HG03520 (cell line): ENCODE data around the gene PLCB2.

Experiments
- ATAC-seq: cut with Tn5 transposase; IDR thresholded peaks from one replicate; pipeline ENCODE4 v1.9.1; 2021; ENCODE audit warnings: mild to moderate bottlenecking, moderate library complexity; ENCODE audit not compliant: unreplicated experiment

Gene PLCB2

DNA sequence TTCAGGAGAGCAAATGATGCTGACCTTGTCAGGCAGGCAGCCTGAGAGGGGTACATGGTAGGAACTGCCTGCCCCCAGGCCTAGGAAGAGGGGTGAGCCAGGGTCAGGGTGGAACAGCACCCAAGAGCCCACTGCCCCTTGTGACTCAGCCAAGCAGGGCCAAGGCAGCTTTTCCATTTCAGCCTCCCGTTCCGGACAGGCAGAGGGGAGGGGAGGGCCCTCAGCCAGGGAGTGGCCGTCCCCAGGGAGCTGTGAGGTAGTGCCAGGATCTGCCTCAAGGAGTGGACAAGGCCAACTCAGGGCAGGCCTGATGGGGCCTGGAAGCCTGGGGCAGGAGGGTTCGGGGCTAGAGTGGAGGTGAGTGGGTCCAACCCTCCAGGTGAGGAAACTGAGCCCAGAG is 19.8 kb downstream of the PLCB2 start:
- no peak for ATAC-seq

DNA sequence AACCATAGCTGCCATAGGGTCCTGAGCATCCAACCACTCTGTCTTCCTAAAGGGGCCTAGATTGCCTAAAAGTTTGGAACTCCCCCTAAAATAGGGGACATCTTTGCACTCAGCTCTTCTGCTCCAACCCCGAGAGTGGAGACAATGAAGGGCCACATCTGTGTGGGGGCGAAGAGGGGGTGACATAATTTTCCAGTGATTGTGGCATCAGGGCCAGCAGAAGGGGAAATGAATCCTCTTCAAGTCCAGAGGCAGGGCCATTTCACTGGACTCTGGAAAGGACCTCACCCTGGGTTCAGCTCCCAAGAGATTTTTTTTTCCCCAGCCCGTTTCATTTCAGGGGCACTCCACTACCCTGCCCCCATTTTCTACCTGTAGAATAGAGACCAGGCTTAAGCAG is 20.2 kb downstream of the PLCB2 start:
- no peak for ATAC-seq

DNA sequence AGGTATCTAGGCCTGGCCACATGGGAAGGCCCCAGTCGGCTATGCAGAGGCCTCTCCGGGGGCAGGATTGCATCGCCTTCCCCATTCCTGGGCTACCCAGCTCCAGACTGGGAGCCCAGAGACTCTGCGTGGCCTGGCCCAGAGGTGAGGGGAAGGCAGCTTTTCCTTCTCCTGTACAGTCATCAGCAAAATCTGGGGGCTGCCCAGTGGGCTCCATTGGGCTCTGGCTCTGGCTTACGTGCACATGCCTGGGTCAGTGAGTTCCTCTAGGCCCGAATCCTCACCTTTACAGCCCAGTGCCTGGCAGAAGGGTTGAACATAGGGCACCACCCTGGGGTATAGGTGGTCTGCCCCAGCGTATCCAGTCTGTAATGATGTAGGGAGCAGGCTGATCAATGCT is 20.9 kb downstream of the PLCB2 start:
- no peak for ATAC-seq

DNA sequence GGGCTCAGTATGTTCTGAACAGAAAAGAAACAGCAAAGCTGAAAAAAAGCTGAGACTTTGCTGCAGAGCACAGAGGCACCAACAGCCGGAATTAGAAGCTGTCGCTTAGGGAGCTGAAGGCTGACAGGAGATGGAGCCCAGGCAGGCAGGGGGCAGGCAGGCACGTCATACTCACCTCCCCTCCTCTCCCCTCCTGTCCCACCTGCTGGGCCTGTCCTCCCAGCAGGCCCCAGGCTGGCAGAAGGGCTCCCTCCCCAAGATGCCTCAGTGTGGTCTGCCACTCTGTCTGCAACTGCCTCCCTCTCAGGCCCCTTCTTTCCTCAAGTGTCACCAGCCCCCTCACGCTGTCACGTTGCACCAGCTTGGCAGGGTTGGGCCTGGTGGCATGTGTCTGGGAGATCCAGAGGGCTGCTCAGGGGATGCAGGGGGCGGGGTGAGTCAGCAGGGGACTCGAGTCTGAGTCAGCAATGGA is 21.6 kb downstream of the PLCB2 start:
- ATAC-seq = no peak

DNA sequence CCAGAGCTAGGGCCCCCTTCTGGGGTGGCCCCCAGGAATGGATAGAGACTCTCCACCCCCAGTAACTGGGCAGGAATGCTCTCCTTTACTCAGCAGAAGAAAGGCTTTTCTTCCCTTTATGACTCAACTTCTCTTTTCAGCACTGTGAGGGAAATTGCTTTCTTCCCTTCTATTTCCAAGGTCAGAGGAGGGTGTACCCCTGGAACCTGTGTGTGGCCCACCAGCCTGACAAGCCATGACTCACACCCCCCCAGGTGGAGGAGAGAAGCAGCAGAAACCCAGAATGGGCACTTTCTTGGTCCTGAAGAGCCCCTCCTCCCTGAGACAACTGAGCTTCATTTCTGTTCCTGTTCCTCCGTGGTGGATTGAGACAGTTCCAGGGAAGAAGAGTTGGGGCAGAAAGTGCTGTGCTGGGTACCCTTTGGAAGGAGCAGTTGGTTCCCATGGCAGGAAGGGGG is 22.2 kb downstream of the PLCB2 start:
- ATAC-seq = no peak

DNA sequence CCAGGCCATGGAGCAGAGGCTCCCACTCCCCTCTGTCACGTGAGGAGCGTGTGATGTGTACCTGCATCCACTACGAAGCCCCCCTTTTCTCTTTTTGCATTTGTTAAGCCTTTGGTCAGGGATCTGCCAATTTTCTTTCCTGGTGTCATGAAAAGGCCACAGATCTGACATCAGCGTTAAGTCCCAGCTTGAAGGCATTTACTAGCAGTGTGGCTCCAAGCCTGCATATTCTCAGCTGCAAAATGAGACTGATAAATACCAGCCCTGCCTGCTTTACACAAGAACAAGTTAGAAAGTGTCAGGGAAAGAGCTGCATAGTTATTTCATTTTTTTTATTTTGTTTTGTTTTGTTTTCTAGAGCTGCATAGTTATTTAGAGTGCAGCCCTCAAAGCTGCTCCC is 22.6 kb downstream of the PLCB2 start:
- ATAC-seq = no peak

DNA sequence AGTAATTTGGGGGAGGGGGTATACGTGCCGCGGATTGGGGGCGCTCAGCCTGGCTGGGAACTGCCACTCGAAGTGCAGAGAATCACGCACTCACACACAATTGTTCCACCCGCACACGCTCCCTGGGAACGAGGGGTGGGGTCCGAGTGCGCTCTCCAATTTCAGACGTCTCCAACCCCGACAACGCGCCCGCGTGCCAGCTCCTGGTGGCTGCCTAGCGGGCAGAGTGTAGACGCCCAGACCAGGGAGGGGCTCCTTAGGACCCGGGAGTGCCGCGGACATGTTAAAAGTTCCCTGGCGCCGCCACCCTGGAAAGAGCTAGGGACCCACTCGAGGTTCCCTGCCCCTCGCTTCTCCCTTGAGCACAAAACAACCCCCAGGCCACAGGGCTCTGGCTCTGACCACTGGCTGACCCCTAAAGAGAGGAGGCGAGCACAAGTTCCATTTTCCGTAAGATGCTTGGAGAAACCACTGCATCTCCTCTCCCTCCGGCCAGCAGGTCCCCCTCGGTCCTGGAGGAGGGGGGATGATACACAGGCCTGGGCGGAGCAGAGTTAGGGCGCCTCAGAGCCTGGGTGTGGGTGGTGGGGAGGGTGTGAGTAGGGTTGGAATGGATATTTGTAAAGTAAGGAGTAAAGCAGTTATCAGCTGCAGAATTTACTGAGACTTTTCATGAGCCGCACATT is 24.0 kb downstream of the PLCB2 start:
- no peak for ATAC-seq

DNA sequence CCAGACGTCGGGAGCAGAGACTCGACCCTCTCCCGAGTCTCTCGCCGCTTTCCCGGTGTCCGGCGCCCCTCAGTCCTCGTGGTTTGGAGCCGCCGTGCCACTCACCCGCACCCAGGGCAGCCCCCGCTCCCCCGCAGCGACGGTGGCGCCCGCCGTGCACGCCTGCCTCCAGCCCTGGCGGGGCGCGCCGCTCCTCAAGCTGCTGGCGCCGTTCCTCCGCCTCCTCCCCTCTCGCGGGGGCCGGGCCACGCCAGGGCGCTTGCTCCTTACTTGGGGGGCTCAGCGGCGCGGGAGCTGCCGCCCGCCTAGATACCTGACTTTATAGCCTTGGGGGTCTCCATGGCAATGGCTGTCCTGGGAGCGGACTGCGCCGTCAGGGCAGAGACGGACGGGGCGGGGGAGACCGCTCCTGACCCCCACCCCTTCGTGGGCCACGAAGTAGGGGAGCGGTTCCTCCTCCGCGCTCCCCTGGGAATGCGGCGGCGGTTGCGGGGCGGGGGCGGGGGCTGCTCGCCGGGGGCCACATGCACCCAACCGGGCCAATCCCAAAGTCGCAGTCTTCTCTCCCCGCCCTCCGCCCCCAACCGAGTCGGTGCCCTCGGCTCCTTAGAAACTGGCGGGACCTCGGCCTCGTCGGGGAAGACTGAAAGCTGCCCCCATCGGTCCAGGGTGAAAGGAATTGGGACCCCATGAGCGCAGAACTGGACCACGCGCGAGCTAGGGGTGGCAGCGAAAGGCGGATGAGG is 24.7 kb downstream of the PLCB2 start, which contains the start of gene ANKRD63:
ANKRD63 (minus strand) TSS at position 196 of the 746 bp plus-strand sequence. CDS start 478 bp downstream, outside the sequence.
- ATAC-seq = no peak

DNA sequence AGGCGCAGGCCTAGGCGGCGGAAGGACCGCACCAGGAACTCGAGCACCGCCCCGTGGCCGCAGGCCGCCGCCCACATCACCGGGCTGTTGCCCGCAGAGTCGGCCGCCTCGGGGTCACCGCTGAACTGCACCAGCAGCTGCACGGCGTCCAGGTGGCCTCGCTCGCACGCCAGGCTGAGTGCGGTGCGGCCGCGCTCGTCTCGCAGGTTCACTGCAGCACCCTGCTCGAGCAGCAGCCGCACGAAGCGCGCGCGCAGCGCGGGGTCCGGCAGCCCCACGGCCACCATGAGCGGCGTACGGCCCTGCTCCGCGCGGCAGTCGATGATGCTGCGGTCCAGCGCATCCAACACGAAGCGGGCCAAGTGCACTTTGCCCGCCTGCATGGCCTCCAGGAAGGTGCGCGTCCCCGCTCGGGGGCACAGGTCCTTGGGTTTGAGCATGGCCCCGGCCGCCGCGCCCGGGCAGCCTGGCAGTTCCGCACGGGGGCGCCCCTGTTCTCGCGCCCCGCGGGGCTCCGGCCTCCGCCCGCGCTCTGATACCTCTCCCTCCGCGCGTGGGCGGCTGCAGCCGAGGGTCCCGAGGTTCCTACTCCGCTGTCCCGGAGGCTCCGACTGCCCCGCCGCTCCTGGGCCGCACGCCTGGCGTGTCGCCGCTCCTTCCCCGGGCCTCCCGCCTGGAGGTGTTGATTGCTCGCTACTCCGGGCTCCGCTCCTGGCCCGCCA is 25.4 kb downstream of the PLCB2 start:
- no peak for ATAC-seq

DNA sequence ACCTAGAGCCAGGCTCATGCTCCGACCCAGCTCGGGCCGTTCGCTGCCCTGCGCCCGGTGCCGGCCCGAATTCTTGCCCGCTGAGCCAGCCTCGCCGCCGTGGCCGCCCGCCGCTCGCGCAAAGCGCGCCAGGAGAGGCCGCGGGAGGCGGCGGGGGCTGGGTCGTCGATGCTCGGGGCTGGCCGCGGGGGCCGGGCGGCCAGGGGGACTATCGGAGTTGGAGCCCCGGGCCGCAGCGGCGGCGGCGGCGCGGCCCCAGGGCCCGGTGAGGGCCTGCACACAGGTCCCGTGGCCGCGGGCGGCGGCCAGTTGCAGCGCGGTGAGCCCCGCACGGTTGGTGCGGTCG is 26.0 kb downstream of the PLCB2 start:
- no peak for ATAC-seq

DNA sequence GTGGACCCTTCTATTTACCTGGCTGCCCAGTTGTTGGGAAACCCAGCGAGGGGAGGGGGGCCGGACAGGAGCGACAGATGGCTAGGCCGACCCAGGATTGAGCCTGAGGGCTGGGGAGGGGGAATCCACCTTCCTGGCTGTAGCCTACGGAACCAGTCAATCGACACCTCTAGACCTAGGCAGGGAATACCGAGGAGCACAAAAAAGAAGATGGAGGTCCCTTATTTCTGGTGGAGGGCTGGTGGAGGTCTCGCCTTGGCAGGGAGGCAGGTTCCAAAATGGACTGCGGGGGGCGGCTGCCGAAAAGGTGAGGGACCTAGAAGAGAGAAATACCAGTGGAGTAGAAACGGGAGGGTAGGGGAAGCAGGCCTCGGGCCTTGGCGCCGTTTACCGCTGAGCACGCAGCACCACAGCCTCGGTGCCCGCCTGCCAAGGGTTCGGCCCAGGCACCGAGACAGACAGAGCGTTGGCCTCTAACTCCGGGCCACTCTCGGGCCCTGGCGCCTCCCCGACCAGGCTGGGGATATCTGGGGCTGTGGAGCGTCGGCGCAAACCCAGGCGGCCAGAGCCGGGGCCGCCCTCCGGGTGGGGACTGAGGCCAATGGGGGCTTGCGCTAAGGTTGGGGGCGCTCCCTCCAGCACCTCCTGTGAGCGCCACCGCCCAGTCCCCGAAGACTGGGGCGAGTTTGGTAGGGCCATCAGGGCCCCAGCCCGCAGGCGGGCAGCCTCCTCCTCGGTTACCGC is 26.5 kb downstream of the PLCB2 start:
- no peak for ATAC-seq

DNA sequence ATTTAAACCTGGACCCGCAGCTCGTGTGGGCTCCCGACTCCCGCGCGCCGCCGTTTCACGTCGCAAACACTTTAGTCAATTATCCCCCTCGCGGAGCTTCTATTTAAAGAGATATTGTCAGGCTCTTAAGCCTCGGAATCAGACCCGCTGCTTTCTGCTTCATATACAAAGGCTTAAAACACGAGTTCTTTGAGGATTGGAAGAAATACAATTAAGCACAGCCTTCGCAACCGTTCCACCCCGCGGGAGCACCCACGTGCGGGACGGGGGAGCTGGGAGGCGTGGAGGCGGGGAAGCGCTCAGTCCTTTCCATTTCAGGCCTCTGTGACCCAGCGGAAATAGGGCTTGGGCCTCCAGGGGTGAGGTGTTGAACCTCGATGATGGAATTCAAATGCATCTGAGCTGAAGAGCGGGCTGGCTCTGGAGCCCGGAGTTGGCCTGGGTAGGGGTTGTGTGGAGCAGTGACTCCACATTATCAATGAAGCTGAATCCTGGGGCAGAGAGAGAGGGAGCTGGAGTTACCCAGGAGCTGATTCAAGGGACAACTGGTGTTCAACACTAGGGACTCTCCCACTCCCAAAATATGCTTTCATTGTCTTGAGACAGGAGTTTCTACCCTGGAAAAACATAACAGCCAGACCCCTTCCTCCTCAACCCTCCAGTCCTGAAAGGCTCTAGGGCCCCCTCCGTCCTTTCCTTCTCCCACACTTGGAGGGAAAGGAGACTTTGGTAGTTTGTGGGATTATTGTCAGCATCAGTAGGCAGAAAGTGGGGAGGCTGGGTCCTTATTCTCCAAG is 27.3 kb downstream of the PLCB2 start:
- ATAC-seq = no peak

DNA sequence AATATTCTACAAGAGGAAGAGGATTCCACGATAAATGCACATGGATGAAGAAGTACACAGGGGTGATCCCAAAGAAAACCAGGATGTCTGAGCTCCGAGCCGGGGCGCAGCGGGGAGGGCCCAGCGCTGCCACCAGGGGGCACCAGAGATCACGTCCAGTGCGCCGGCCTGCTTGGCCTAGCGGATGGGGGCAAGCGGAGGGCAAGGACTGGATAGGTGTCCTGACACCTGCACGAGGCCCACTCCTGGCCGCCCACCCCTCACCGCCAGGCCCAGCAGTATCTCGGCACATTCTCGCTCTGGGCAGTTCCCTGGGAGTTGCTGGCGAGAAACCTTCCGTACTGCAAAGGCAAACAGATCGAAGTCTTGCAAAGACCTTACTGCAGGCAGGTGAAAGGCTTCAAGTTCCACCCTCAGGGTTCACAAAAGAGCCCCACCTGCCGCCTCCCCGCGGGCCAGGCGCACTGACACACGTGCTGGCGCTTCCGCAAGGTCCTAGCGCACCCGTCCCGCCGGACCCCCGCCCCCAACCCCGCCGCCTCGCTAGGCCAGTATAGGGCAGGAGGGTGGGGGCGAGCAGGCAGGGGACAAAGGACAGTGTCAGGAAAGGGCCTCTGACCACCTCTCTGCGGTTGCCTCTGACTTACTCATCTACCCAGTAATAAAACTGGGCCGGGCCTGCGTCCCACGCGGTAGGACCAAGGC is 28.1 kb downstream of the PLCB2 start:
- no peak for ATAC-seq

DNA sequence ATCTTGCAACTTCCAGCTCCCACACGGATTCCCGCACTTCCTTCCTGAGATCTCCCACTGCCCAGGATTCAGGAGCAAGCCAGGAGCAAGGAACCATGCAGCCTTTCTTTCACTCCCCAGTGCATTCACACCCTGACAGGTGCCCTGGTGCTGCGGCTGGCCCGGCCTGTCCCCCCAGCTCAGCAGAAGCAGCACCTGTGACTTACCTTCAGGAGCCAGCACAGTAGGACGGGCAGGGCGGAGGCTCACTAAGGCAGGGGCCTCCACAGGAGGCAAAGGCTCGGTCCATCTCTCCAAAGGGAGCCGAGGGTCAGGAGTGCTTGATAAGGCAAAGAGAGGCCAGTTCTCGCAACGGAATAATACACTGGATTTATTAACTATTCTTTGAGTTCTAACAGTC is 29.7 kb downstream of the PLCB2 start:
- ATAC-seq = no peak

DNA sequence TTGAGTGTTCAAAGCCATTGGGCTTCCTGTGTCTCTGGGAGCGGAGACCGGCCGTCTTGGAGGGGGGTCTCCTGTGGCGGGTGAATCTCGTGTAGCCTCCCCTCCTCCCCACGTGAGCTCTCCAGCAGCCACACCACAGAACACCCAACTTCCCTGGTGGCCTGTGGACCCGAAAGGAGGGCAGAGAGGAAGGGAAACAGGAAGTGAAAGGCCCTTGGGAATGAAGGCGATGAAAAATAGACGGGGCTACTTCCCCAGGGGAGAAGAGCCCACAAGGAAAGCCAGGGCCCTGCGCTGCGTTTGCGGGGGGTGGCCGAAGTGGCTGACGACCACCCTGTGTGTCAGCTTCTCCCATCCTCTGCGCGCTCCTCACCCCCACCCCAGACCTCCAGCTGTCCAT is 30.3 kb downstream of the PLCB2 start:
- ATAC-seq = no peak

DNA sequence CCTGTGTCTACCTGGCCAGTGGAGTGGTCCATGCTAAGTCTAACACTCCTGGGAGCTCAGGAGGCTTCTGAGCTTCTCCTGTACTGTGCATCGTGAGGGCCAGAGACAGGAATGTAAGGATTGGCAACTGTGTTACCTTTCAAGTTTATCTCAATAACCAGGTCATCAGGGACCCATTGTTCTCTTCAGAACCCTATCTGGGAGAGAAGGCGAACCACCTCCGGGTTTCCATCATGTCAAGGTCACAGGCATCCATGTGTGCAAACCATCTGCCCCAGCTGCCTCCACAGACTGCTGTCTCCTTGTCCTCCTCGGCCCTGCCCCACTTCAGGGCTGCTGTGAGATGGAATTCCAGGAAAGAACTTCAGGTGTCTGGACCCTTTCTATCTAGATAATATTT is 30.8 kb downstream of the PLCB2 start:
- no peak for ATAC-seq

DNA sequence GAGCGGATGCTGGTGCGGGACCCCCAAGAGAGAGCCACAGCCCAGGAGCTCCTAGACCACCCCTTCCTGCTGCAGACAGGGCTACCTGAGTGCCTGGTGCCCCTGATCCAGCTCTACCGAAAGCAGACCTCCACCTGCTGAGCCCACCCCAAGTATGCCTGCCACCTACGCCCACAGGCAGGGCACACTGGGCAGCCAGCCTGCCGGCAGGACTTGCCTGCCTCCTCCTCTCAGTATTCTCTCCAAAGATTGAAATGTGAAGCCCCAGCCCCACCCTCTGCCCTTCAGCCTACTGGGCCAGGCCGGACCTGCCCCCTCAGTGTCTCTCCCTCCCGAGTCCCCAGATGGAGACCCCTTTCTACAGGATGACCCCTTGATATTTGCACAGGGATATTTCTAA is 31.8 kb downstream of the PLCB2 start:
- no peak for ATAC-seq

DNA sequence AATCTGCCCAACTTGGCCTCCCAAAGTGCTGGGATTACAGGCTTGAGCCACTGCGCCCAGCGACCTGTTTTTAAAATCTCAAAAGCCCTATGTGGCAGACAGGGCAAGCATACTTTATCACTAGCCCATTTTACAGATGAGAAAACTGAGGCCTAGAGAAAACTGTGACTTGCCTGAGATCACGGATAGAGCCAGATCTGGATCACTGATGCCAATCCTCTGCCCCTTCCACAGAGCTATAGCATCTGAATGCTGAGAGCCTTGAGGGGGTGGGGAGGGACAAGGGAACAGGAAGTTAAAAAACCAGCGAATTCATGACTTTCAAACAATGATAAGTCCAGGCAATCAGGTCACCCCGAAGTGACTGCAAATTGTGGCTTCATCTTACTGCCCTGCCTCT is 32.2 kb downstream of the PLCB2 start:
- no peak for ATAC-seq

DNA sequence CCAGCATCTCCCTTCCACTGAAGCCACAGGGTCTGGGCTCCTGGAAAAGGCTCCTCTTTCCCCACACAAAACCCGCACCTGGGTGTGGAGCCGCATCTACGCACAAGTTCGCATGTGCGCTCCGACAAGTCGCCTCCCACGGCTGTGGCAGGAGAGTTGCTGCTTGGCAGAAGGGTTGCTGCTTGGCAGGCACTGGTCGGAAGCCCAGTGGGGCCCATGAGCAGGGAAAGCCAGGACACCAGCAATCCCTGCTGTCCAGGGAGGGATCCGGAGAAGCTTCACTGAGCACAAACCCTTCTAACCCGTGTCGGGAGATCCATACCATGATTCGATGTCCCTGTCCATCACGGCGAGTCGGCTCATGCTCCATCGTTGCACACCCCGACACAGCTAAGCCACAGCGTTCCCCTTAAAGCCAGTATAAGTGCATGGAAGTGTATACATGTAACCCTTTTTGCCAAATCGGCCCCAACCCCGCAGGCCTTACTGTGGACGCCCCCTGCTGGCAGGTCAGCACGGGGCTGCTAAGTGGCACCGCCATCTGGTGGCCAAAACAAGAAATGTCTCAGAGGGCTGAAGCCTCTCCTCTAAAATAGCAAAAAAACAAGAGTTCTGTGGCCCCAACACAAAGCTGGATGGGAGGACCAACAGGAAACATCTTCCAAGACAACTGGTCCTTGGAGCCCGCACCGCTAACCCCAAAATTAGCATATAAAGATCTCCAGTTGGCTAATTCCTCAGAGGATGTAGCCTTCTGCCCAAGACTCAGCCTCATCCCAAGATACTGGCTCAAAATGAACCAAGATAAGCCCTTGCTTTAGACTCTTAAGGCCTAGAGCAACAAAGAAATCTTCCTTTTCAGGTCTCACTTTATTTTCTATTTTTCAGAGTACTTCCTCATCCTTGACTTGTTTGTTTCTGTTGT is 33.1 kb downstream of the PLCB2 start:
- no peak for ATAC-seq
